NCI-H345 (cell line): ENCODE measurements around the gene KANK2.
"Not testable (repeated sequence)": the region's sequence is repeated elsewhere in the genome, so short reads cannot be mapped to it uniquely, and the experiment has no call there.

Source experiments
- DNase-seq: peaks from one replicate; lab custom pipeline; 2025; lab: John Stamatoyannopoulos, UW

Gene KANK2

DNA sequence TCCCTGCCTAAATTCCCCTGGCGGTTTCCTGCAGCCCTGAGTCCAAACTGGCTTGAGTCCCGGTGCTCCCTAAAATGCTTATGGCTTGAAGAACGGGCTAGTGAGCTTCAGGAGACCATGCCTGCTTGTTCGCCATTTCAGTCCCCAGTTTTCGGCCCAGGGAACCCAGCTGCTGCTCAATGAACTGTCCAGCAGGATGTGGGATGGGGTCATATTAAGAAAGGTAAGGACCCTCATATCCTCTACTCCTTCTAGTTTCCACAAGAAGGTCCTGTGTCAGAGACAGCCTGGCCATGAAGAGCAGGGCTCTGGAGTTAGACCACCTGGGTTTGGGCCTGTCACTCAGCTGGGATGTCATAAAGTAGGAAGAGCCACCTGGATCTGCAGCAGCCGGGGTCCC, 24.8 kb downstream of the KANK2 start:
- no peak for DNase-seq

GRCh38 chr19:11171144-11171543, 26.2 kb downstream of the KANK2 start:
- DNase-seq: no peak

- no peak for DNase-seq
These were observed 27.3 kb downstream of the KANK2 start for GRCh38 chr19:11169896-11170678.

- DNase-seq: no peak
These were observed 28.8 kb downstream of the KANK2 start for GRCh38 chr19:11168568-11168967.

DNA sequence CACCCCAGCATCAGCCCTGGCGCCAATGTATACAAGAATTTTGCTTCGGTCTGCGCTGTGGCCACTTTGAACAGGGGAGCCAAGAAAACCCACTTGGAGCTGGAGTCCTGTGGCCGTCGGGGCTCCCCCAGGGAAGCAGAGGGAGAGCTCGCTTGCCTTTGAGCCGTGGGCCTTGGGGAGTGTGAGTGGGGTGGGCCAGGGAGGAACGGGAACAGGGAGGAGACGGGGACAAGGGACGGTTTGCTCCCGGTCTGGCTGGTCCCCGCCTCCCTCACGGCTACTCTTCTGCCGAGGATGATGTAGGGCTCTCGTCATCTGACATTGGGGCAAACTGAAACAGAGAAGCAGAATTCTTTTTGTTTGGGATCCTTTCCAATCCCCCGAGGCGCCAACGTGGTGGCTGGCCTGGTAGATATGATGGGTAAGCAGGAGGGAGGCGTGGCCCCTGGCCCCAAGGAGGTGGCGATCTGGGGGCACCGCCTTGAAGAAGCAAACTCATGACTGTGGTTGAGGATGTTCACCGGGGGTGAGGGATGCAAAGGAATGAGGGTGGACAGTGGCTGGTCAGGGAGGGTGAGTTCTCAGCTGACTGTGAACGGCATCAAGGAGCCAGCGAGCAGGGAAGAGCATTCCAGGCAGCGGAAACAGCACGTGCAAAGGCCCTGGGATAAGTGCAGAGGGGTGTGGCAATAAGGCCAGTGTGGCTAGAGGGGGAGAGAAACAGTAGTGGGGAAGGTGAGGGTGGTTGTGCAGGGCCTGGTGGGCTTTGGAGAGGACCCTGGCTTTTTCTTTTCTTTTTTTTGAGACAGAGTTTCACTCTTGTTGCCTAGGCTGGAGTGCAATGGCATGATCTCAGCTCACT, 30.8 kb downstream of the KANK2 start:
- DNase-seq: no peak

DNA sequence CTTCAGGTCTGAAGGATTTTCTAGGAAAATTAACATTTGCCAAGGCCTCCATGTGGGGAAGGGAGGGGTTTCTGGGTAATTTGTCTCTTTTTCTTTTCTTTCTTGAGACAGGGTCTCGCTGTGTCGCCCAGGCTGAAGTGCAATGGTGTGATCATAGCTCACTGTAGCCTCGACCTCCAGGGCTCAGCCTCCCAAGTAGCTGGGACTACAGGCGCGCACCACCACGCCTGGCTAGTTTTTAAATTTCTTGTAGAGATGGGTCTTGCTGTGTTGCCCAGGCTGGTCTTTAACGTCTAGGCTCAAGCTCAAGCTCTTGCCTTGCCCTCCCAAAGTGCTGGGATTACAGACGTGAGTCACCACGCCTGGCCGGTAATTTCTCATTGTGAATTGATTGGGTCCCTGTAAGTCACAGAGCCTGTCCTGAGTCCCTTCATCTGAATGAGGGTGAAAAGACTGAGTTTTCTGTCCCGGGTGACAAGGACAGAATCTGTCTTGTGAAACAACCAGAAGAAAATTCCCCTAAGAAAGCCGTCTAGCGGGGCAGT, 31.8 kb downstream of the KANK2 start:
- no peak for DNase-seq

- DNase-seq: no peak
These were observed 32.4 kb downstream of the KANK2 start for GRCh38 chr19:11164879-11165406.

DNA sequence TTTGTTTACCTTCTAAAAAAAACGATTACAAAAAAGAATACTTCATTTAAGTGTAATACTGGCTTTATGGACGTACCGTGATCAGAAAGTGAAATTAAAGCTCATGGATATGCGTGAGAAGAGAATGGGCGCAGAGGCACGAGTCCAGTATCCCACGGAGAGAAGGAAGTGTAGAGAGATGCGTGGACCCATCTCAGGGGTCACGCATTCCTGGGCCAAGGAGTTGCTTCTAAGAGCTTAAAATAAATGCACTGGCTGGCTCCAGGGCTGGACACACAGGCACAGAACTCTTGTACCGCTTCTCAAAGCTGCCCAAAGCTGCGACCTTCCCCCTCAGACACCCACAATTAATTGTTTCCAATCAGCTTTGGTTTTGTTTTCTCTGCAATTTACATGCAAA, 33.0 kb downstream of the KANK2 start:
- DNase-seq: no peak

GRCh38 chr19:11160440-11160768, 36.9 kb downstream of the KANK2 start:
- not testable (repeated sequence) for DNase-seq

- DNase-seq: no peak
These were observed 37.5 kb downstream of the KANK2 start for GRCh38 chr19:11159598-11160439.

DNA sequence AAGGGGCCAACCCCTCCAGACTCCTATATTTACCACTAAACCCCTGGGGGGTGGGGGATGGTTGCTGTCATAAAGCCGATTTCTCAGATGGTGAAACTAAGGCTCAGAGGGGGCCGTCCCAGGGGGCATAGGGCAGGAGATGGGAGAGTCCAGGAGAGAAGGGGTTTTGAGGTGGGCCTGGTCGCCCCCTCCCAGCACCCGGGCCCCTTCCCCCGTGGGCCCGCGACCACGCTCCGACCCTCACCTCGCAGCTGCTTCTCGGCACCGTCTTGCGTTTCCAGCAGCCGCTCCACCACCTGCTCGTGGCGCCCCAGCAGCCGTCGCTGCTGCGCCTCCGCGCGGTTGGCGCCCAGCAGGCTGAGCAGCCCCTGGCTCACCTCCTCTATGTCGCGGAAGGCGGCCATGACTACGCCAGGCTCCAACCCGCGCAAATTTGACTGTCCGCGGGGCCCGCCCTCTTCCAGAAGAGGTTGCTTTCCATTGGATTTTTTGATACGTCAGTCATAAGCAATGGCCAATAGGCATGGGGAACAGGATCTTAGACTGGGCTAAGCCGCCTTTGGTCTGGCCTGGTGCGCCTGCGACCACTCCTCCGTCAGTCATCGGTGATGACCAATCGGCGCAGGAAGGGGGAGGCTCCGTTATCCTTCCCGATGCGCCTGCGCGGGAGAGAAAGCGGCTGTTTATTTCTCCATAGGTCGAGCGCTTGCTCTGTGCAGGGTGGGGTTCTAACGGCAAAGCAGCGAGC, 41.8 kb downstream of the KANK2 start, which contains the start of gene SPC24:
Gene SPC24 (minus strand): TSS at position 410 of the 748 bp plus-strand sequence. CDS start 6 bp downstream, at position 404.
- peak; percentile 82 for DNase-seq

DNA sequence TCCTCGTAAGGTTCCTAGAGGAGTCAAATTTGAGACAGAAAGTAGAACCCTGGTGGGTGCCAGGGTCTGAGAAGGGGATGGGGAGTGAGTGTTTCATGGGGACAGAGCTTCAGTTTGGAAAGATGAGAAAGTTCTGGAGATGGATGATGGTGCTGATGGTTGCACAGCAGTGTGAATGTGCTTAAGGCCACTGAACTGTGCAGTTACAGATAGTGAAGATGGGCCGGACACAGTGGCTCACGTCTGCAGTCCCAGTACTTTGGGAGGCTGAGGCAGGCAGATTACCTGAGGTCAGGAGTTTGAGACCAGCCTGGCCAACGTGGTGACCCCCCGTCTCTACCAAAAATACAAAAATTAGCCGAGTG, 42.7 kb downstream of the KANK2 start:
- no peak for DNase-seq

DNA sequence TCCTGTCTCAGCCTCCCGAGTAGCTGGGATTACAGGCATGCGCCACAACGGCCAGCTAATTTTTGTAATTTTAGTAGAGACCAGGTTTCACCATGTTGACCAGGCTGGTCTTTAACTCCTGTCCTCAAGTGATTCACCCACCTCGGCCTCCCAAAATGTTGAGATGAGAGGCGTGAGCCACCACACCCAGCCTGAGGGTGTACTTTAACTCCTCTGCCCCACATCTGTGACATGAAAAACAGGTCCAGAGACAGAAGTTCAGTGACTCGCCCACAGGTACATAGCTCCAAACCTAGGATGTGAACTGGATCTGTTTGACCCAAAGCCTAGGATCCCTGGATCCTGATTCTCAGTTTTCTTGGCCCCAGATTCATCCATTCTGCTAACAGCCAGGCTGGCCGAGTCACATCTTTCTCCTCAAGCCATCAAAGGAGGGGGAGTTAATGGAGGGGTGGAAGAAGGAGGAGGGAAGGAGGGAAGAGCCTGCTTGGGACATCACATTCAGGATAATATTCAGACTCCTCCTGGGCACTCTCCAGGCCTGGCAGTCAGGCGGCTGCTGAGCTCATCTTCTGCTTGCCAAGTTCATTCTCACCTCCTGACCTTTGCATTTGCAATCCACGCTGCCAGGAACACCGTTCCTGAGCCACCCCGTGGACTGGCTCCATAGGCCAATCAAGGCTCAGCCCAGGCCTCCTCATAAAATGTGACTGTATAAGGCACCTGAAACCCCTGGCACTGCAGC, 44.9 kb downstream of the KANK2 start:
- no peak for DNase-seq

- no peak for DNase-seq
These were observed 46.2 kb downstream of the KANK2 start for GRCh38 chr19:11151181-11151580.

DNA sequence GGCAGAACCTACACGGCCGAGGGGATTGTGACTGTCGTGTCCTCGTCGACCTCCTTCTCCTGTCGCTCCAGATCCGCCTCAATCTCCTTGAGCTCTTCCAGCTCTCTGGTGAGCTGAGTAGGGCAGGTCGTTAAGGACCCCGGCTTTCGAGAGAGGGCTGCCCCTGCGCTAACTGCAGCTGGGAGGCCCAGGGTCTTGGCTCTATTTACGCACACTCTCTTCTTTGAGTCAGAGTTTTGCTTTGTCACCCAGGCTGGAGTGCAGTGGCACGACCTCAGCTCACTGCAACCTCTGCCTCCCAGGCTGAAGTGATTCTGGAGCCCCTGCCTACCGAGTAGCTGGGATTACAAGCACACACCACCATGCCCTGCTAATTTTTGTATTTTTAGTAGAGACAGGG, 49.3 kb downstream of the KANK2 start:
- no peak for DNase-seq

DNA sequence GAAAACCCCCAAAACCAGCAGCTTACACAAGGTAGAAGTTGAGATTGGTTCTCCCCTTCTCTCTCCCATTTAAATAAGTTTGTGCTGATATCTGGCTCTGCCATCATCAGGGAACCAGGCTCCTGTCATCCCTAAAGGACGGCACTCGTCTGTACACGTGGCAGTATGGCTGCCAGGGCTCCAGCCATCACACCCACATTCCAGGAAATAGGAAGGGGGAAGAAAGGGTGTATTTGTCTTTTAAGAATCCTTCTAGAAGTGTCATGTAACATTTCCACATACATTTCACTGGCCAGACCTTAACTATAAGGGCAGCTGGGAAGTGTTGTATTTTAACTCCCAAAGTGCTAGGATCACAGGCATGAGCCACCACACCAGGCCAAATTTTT, 51.8 kb downstream of the KANK2 start:
- no peak for DNase-seq

DNA sequence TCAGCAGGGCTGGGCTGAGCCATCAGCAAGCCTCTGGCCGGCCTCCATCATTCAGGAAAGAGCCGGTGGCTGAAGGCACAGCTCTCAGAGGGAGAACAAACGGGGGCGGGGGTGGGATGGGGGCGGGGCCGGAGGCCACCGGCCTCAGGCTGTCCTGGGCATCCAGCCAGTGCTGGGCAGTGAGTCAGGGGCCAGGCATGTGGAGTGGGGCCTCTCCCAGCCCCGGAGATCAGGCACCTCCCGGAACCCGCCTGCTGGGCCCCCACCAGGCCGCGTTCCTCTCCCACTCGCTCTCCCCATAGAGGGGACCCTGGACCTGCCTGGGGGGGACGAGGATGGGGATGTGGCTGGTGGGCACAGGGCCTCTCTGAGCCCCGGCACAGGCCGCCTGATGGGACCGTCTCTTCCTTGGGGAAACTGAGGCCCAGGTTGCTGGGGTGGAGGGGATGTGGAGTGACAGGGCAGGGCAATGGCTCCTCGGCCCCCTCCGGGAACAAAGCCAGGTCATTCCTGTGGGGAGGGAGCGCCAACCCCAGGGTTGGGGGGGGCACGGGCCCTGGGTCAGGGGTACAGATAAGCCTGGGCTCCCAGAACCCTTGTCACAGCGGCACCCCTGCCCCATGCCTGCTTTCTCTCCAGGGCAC, 54.7 kb downstream of the KANK2 start:
- no peak for DNase-seq

GRCh38 chr19:11141937-11142527, 55.3 kb downstream of the KANK2 start:
- no peak for DNase-seq

- DNase-seq: no peak
These were observed 56.4 kb downstream of the KANK2 start for GRCh38 chr19:11140896-11141295.
